ENCODE results near the gene CDKL5. TPM values are rescaled to one million over a fixed set of nuclear protein-coding genes. Genes with fewer than 3 reads are reported as not detected.

CDKL5 gene
- total RNA-seq, 2 experiments from 2014 or later = 1.1 to 1.5 TPM

- H3K36me3 Mint-ChIP-seq (ENCODE audit: low read depth) = no peaks in the 10 kb centered on the region
- DNase-seq (no peak), ATAC-seq (no peak)
- TF ChIP-seq CTCF (IDR thresholded peaks at IDR 0.05) = no peak
- POLR2A ChIA-PET = no interaction called here
- intact Hi-C loops (cut with micrococcal nuclease) = no loop called here
- CTCF ChIA-PET = no interaction called here
- no peaks in the 10 kb centered on the region for H3K9me3 Mint-ChIP-seq
- H3K4me3 Mint-ChIP-seq = no peak overlapping the region
- H3K27ac Mint-ChIP-seq = no peak overlapping the region
- H3K4me1 Mint-ChIP-seq (ENCODE audit: low read depth) = no peaks in the 10 kb centered on the region
- H3K27me3 Mint-ChIP-seq = no peaks in the 10 kb centered on the region
These were observed 133.4 kb downstream of the CDKL5 start for GRCh38 chrX:18558799-18559198.

GRCh38 chrX:18561020-18561419 is 135.6 kb downstream of the CDKL5 start:
- H3K27ac Mint-ChIP-seq = no peak overlapping the region
- DNase-seq (no peak), ATAC-seq (no peak)
- no peaks in the 10 kb centered on the region for H3K4me1 Mint-ChIP-seq (ENCODE audit: low read depth)
- ChIA-PET CTCF (no interaction called here), POLR2A (no interaction called here)
- intact Hi-C loops (cut with micrococcal nuclease) = no loop called here
- H3K27me3 Mint-ChIP-seq = no peaks in the 10 kb centered on the region
- no peak for TF ChIP-seq CTCF (IDR thresholded peaks at IDR 0.05)
- no peaks in the 10 kb centered on the region for H3K9me3 Mint-ChIP-seq
- no peaks in the 10 kb centered on the region for H3K36me3 Mint-ChIP-seq (ENCODE audit: low read depth)
- no peak overlapping the region for H3K4me3 Mint-ChIP-seq

- intact Hi-C loops (cut with micrococcal nuclease) = no loop called here
- no peaks in the 10 kb centered on the region for H3K27me3 Mint-ChIP-seq
- POLR2A ChIA-PET = no interaction called here
These were observed 140.3 kb downstream of the CDKL5 start for GRCh38 chrX:18565727-18566126.

GRCh38 chrX:18566748-18567147 is 141.3 kb downstream of the CDKL5 start:
- ChIA-PET POLR2A (no interaction called here), CTCF (no interaction called here)
- no peak overlapping the region for H3K4me3 Mint-ChIP-seq
- intact Hi-C loops (cut with micrococcal nuclease) = no loop called here
- no peak for ATAC-seq
- H3K36me3 Mint-ChIP-seq (ENCODE audit: low read depth) = no peaks in the 10 kb centered on the region
- no peak overlapping the region for H3K27ac Mint-ChIP-seq
- no peaks in the 10 kb centered on the region for H3K27me3 Mint-ChIP-seq
- TF ChIP-seq CTCF (IDR thresholded peaks at IDR 0.05) = no peak
- no peak for DNase-seq
- H3K4me1 Mint-ChIP-seq (ENCODE audit: low read depth) = no peaks in the 10 kb centered on the region
- H3K9me3 Mint-ChIP-seq = no peaks in the 10 kb centered on the region

More at GRCh38 chrX:18565727-18566126, 140.3 kb downstream of the CDKL5 start:
- H3K4me3 Mint-ChIP-seq = no peak overlapping the region
- ATAC-seq (no peak), DNase-seq (no peak)
- CTCF ChIA-PET = interaction anchor here (1.1 kb wide), 1 partner anchor 108 kb away, joined by 4 read pairs; no protein-coding TSS in a partner anchor
- no peak overlapping the region for H3K27ac Mint-ChIP-seq
- no peaks in the 10 kb centered on the region for H3K9me3 Mint-ChIP-seq
- no peaks in the 10 kb centered on the region for H3K4me1 Mint-ChIP-seq (ENCODE audit: low read depth)
- no peak for TF ChIP-seq CTCF (IDR thresholded peaks at IDR 0.05)
- H3K36me3 Mint-ChIP-seq (ENCODE audit: low read depth) = no peaks in the 10 kb centered on the region

GRCh38 chrX:18573556-18573955 is 148.1 kb downstream of the CDKL5 start:
- Mint-ChIP-seq H3K4me1 (ENCODE audit: low read depth) (no peaks in the 10 kb centered on the region), H3K27ac (no peak overlapping the region), H3K9me3 (no peaks in the 10 kb centered on the region), H3K4me3 (no peak overlapping the region), H3K27me3 (no peaks in the 10 kb centered on the region), H3K36me3 (ENCODE audit: low read depth) (no peaks in the 10 kb centered on the region)
- TF ChIP-seq CTCF (IDR thresholded peaks at IDR 0.05) = no peak
- POLR2A ChIA-PET = no interaction called here
- no peak for ATAC-seq
- CTCF ChIA-PET = no interaction called here
- no peak for DNase-seq
- intact Hi-C loops (cut with micrococcal nuclease) = no loop called here
